DND-41 (cell line): ENCODE results near the gene ANO1.

Experiments used
- EZH2 ChIP-seq: IDR thresholded peaks from 3 replicates; pipeline ENCODE4 v1.6.1; 2012; ENCODE audit warnings: borderline replicate concordance, low read depth, mild to moderate bottlenecking, moderate library complexity, low read length, inconsistent platforms; ENCODE audit not compliant: severe bottlenecking
- TF ChIP-seq, protein P1 (sequence below): IDR thresholded peaks from 2 replicates; pipeline ENCODE4 v1.5.1; 2012; ENCODE audit warnings: borderline replicate concordance, low read length, moderate library complexity, mild to moderate bottlenecking; ENCODE audit not compliant: poor library complexity, severe bottlenecking; ENCODE audit errors: extremely low read depth

DNA sequence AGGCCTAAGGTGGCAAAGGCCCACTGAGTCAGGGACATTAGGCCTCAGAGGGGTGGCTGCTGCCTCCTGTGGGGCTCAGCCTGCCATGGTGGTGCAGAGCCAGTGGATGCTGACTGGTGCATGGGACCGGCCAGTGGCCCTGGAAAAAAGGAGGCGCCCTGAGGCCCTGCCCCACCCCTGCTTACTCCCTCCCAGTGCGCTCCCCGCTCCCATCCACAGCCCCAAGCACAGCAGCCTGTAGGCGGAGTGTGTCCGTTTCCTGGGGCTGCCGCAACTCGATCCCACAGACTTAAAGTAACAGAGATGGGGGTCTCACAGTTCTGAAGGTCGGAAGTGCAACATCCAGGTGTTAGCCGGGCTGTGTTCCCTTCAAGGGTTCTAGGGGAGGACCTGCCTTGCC is 86.6 kb downstream of the ANO1 start:
- TF ChIP-seq, protein P1, sequence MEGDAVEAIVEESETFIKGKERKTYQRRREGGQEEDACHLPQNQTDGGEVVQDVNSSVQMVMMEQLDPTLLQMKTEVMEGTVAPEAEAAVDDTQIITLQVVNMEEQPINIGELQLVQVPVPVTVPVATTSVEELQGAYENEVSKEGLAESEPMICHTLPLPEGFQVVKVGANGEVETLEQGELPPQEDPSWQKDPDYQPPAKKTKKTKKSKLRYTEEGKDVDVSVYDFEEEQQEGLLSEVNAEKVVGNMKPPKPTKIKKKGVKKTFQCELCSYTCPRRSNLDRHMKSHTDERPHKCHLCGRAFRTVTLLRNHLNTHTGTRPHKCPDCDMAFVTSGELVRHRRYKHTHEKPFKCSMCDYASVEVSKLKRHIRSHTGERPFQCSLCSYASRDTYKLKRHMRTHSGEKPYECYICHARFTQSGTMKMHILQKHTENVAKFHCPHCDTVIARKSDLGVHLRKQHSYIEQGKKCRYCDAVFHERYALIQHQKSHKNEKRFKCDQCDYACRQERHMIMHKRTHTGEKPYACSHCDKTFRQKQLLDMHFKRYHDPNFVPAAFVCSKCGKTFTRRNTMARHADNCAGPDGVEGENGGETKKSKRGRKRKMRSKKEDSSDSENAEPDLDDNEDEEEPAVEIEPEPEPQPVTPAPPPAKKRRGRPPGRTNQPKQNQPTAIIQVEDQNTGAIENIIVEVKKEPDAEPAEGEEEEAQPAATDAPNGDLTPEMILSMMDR: no peak
- no peak for TF ChIP-seq EZH2
